Sigmoid colon (tissue), 3 donors: ENCODE results near the gene NOL4L.

Experiments
- CTCF ChIP-seq, 4 experiments: fragments of 450-650 bp in 3 of 4; fragments of 200-600 bp in 1 of 4; IDR thresholded peaks; one replicate each; pipeline ENCODE4 v1.5.1; 2016 to 2019; ENCODE audit warnings: antibody characterized with exemption in 4 of 4, mild to moderate bottlenecking in 3 of 4, moderate library complexity in 2 of 4
- POLR2A ChIP-seq, 2 donors: fragments of 450-650 bp; IDR thresholded peaks; one replicate each; pipeline ENCODE4 v1.6.1; 2016; ENCODE audit warnings: antibody characterized with exemption in 2 of 2, mild to moderate bottlenecking in 2 of 2, moderate library complexity in 2 of 2

- TF ChIP-seq CTCF (IDR thresholded peaks at IDR 0.05) (no peak), POLR2A (IDR thresholded peaks at IDR 0.05) (no peak)
These were observed 23.5 kb upstream of the NOL4L start for GRCh38 chr20:32608664-32609015.
